GM19025 (cell line): ENCODE measurements around the gene AATF.

Source experiments
- ATAC-seq: cut with Tn5 transposase; IDR thresholded peaks from one replicate; pipeline ENCODE4 v1.9.1; 2021; ENCODE audit warnings: mild to moderate bottlenecking, low read depth, moderate library complexity; ENCODE audit not compliant: unreplicated experiment

AATF gene

DNA sequence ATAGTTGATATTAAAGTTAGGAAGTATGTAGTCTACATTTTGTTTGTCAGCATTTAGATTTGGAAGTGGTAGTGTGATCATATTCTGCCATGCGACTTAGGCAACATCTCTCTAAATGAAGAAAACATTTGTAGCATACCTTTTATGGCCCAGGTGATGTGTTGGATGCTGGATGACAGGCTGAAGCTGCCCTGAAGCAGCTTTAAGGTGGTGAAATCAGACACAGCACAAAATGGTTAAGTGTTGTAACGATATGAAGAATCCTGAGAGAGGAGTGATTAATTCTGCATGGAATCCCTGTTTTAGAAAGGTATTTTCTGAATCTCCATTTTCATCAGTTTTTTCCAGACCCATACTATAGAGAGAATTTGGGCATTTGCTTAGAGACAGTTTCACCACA is 28.3 kb downstream of the AATF start:
- ATAC-seq = no peak

DNA sequence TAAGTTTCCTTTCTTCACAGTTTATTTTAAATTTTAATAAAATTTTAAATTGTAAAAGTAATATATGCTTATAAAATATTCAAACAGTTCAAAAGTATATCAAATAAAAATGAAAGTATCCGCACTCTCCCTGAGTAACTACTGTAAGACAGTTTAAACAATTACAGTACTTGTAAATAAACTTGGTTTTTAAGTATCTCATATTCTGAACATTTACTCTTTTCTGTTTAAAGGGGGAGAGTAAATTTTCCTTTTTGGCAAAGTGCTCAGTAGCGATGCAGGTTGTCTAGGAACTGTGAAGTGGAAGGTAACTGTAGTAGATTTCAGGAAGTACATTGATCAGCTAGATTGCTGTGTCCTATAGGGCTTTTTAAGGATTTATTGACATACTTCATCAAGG is 28.8 kb downstream of the AATF start:
- no peak for ATAC-seq

- no peak for ATAC-seq
Observed at GRCh38 chr17:36978810-36979564, 30.2 kb downstream of the AATF start.

GRCh38 chr17:36979565-36979941 is 30.8 kb downstream of the AATF start:
- no peak for ATAC-seq

DNA sequence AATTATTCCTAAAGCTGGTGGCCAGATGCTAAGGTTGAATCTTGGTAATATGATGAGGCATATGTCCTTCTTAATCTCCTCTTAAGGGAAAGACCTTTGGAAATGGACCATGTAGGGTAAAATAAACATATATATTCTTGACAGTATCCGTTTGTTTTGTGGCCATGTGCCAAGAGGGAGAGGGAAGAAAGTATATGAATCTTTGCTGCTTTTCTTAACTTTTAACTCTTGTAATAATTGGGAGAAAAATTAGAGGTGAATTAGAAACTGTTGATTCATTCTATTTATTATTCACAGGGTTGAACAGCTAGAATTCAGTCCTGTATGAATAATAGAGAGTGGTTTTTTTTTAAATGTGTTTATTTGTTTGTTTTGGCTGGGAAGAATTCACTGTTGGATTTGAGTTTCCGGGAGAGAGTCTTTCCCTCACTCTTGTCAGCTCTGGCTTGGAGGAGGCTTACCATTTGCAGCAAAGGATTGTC is 31.6 kb downstream of the AATF start:
- ATAC-seq = no peak

GRCh38 chr17:36983618-36984017 is 34.9 kb downstream of the AATF start:
- no peak for ATAC-seq

DNA sequence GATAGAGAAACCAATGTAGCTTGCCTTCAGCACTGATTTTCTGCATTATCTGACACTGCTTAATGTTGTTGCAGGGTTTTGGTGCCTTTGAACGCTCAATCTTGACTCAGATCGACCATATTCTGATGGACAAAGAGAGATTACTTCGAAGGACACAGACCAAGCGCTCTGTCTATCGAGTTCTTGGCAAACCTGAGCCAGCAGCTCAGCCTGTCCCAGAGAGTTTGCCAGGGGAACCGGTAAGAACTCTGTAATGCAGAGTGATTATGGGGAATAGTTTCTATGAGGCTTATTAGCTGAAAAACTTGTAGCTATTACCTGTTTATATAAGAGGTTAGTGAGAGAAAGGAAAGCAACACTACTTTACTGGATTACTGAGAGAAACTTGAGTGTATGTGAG is 40.4 kb downstream of the AATF start:
- ATAC-seq = no peak

- ATAC-seq = no peak
Observed at GRCh38 chr17:36992701-36993100, 43.9 kb downstream of the AATF start.

- no peak for ATAC-seq
Observed at GRCh38 chr17:36993227-36993626, 44.5 kb downstream of the AATF start.

DNA sequence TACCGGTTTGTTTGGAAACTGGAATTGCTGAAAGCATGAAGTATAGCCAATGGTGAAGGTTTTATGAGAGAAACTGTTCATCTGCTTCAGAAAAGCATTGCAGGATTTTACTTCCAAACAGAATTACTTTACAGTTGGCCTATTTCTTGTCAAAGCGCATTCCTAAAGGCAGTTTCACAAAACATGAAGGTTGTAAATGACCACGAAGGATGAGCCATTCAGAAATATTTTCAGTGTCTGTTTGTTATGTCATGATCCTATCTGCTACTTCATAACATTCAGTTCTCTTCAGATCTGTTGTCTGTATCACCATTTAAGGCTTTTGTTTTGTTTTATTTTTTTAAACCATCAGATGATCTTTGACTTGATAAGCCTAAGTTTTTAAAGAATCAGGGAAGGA is 45.7 kb downstream of the AATF start:
- no peak for ATAC-seq

DNA sequence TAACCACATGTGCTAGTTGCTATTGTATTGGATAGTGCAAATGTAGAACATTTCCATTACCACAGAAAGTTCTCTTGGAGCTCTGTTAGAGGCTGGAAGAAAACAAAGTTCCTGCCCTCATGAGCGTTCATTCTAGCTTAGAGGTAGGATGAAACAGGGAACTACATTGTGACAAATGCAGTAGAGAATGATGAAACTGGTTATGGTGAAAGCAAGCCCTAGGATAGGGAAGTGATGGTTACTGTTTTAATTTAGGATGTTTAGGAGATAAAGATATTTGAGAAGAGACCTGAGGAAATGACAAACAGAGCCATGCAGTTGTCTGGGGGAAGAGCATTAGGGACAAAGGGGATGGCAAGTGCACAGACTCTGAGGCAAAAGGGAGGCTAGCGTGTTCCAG is 50.7 kb downstream of the AATF start:
- no peak for ATAC-seq

GRCh38 chr17:37016780-37017179 is 68.0 kb downstream of the AATF start:
- no peak for ATAC-seq

GRCh38 chr17:37017404-37017803 is 68.7 kb downstream of the AATF start:
- no peak for ATAC-seq

GRCh38 chr17:37019117-37019740 is 70.5 kb downstream of the AATF start:
- ATAC-seq = no peak

DNA sequence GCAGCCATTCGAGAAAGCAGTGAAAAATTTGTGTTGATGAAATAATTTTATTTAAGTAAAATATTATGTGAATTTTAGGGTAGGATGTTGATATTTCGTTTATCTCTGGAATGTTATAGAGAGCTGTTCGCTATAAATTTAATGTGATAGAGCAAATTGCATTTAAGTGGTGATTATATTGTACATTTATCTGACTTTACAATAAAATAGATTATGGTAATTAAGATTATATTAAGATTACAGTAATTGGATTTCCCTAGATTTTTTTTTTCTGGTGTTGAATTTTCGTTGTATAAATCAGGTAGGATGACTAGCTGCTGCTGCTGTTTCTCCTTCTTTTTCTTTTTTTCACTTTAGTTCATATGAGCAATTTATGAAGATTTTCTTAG is 71.0 kb downstream of the AATF start:
- ATAC-seq = no peak

DNA sequence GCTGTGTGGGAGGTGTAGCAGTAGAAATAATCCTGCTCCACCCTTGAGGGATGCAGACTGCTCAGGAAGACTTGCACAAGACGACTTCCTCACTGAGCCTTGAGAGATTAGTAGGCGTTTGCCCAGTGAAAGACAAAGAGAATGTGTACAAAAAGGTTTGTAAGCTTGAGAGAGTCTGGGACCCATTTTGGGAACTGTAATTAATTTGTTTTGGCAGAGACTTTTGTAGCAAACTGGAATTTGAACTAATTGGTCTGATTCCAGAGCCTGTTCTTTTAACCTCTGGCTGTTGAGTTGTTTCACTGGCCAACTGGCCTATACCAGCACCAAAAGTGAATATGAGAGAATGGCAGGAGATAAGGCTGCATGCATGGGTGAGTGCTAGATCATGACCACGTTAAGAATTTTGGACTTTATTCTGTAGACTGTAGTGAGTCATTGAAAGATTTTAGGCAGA is 75.5 kb downstream of the AATF start:
- ATAC-seq = no peak

GRCh38 chr17:37025238-37025637 is 76.5 kb downstream of the AATF start:
- no peak for ATAC-seq

GRCh38 chr17:37025847-37026530 is 77.2 kb downstream of the AATF start:
- peak; percentile 78 for ATAC-seq

DNA sequence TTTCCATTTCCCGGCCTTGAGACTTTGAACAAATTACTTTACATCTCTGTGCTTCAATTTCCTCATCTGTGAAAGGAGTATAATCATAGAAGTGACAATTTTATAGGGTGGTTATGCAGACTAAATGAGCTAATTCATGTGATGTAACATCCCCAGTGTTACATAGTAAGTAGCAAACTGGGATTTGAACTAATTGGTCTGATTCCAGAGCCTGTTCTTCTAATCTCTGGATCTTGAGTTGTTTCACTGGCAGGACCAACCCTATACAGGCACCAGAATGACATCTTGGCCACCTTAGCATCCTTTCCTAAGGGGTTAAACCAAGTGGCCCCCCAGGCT is 77.7 kb downstream of the AATF start:
- ATAC-seq = no peak

- no peak for ATAC-seq
Observed at GRCh38 chr17:37028040-37028439, 79.3 kb downstream of the AATF start.

GRCh38 chr17:37031493-37032083 is 82.8 kb downstream of the AATF start:
- no peak for ATAC-seq
